Activated CD4-positive, alpha-beta T cell treated with anti-CD3 and anti-CD28 coated beads, Interleukin-2, amount 50 U/mL, for 1 hour (primary cell): ENCODE results near the gene ALAS2.
"Not testable (repeated sequence)": the region's sequence is repeated elsewhere in the genome, so short reads cannot be mapped to it uniquely, and the experiment has no call there.

Source experiments
- DNase-seq: peaks from one replicate; pipeline ENCODE4 v3.0.0-alpha.2; 2020

ALAS2 gene, protein sequence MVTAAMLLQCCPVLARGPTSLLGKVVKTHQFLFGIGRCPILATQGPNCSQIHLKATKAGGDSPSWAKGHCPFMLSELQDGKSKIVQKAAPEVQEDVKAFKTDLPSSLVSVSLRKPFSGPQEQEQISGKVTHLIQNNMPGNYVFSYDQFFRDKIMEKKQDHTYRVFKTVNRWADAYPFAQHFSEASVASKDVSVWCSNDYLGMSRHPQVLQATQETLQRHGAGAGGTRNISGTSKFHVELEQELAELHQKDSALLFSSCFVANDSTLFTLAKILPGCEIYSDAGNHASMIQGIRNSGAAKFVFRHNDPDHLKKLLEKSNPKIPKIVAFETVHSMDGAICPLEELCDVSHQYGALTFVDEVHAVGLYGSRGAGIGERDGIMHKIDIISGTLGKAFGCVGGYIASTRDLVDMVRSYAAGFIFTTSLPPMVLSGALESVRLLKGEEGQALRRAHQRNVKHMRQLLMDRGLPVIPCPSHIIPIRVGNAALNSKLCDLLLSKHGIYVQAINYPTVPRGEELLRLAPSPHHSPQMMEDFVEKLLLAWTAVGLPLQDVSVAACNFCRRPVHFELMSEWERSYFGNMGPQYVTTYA

DNA sequence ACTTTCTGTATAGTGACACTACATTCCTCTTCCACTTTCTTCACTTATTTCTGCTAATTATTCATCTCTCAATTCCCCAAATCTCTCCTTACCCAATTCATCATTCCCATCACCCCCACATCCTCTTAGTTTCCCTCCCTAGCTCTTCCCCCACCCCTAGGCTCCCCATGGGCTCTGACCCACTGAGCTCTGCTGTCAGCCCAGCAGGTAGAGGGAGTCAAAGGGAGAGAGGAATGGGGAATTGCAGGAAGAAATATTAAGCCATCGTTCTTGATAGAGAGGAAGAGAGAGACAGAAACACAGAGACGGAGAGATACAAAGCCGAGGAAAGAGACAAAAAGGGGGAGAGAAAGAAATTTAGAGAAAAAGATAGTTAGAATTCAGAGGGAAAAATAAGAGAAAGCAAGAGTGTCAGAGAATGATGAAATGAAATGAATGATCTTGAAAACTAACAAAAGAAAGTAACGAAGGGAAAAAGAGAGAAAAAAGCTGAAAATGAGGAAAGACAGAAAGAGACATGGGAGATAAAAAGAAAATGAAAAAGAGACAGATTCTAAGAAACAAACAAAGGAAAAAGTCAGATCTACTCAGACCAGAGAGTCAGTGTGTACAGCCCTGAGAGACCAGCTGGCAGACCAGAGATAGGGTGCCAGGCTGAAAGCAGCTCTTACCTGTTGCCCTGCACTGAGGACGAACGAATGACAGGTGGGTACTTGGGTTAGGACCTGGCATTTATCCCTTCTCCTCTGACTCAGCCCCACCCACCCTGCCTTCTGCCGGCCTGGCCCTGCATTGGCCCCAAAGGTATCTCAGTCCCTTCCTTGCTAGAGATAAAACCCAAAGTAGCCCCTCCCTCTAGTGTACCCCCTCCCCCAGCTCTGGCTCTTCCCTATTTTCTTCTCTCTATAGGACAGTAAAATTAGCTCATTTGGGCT lies at the start of gene ALAS2:
TSS of gene ALAS2 (minus strand) at position 707 of the 935 bp plus-strand sequence. CDS start 4,977 bp downstream, outside the sequence.
- DNase-seq, result no peak

DNA sequence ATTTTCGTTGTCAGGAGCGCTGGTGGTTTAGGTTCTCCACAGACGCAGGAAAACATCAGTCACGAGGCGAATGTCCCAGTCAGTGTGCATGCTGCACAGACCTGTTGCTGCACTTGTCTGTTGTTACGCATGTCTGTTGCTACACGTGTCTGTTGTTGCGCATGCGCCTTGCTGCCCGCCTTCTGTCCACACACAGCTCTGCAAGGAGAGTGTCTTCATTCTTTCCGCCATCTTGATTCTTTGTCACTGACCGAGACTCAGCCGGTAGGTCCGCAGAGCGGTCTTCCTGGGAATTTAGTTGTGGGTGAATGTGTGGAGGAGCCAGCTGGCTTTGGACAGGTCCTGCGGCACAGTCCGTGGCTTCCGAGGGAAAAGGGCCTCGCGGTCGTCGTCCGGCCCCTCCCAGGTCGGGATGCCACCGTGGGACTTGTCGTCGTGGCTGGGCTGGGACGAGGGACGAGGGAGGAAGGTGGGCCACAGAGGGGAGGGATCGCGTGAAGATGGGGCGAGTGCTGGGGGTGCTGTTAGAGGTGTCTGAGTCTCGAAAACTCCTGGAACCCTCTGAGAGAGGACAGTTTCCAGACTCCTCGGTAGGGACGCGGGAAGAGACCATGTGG lies 44.2 kb upstream of the ALAS2 start, which contains the start of gene PAGE2B:
TSS of gene PAGE2B (plus strand) at position 180 of the 617 bp plus-strand sequence. CDS start 1,012 bp downstream, outside the sequence.
- DNase-seq, result no peak

DNA sequence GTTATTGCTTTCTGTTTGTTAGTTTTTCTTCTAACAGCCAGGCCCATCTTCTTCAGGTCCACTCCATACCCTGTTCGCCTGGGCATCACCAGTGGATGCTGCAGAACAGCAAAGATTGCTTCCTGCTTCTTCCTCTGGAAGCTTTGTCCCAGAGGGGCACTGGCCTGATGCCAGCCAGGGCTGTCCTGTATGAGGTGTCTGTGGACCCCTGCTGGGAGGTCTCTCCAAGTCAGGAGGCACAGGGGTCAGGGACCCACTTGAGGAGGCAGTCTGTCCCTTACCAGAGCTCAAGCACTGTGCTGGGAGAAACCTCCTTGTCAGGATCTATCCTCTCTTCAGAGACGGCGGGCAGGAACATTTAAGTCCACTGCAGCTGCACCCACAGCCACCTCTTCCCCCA lies 41.5 kb upstream of the ALAS2 start:
- DNase-seq, result no peak

DNA sequence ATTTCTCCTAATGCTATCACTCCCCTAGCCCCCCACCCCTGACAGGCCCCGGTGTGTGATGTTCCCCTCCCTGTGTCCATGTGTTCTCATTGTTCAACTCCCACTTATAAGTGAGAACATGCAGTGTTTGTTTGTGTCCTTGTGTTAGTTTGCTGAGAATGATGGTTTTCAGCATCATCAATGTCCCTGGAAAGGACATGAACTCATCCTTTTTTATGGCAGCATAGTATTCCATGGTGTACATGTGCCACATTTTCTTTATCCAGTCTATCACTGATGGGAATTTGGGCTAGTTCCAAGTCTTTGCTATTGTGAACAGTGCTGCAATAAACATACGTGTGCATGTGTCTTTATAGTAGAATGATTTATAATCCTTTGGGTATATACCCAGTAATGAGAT lies 36.4 kb upstream of the ALAS2 start:
- DNase-seq, result not testable (repeated sequence)

DNA sequence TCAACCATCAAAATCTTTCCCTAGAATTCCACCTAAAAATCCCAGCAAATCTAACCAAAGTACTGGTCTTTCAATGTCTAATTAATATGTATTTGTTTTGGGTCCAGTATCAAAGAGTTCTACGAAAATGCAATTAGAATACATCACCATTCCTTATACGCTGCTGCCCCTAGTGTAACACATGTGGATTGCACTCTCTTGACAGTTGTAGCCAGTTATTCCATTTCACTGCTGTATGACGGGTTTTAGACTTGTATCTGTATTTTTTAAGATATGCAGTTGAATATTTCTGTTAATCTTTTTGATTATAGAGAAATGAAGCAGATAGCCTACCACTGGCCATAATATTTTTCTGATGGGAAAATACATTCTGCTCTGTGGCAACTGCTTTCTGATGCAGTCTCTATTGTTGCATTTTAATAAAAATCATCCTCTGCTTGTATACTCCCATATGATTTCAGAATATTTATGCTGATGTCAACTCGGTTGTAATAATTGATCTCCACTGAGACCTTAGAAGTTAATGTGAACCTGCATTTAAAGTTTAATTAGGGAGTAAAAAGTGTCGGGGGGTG lies 27.0 kb upstream of the ALAS2 start:
- DNase-seq, result peak; percentile 25

DNA sequence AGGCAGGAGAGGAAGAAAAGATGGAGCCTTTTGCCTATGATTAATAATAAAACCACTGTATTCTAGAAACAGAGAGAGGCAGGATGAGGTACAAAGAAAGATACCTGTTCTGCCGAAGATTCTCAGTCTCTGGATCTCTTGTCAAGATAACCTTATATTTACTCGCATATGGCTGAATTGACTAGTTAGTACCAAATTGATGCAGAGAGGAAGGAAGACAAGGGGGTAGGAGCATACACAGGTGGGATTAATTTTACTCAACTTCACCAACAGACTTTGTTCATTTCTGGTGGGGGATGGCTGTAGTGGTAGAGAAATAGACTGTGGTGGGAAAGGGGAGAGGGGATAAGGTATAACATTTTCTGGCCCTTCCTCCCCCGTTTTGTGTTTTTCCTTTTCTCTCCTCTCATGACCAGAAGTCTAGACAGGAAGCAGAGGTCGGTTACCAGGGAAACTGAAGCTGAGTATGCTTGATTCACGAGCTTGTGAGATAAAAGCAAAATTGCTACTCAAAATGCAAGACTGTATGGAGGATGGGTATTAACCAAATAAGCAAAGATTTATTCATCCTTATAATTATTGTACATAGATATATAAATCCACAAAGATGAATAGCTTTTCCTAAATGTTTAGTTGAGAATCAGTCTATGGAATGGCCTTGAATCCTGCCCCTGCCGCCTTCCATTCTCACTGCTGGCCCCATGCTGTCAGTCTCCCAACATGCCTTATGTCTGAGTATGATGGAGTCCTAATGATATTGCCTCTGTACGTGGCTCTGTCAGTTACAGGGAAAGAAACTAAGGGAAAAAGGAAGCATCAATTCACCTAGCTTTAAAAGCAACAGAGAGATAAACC lies 26.3 kb upstream of the ALAS2 start:
- peak; percentile 14 for DNase-seq

DNA sequence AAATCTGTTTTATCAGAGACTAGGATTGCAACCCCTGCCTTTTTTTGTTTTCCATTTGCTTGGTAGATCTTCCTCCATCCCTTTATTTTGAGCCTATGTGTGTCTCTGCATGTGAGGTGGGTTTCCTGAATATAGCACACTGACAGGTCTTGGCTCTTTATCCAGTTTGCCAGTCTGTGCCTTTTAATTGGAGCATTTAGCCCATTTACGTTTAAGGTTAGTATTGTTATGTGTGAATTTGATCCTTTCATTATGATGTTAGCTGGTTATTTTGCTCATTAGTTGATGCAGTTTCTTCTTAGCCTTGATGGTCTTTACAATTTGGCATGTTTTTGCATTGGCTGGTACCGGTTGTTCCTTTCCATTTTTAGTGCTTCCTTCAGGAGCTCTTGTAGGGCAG lies 19.8 kb upstream of the ALAS2 start:
- DNase-seq, result not testable (repeated sequence)

DNA sequence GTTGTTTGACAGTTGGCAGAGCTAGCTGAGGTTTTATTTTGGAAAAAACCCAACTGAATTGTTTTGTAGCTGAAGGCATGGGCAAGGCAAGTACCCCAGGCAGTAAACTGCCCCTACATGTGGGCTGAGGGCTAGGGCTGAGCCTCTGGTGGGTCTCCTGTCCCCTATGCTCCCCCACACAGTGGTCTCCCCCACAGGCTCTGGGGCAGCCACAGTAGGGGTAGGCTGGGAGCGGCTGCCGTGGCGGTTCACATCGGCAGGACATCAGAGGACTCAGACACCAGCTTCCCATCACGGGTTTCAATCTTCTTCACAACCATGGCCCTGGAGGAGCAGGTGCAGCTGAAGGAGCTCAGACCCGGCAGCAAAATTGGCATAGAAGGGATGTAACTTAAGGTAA lies 10.7 kb upstream of the ALAS2 start:
- DNase-seq, result no peak

DNA sequence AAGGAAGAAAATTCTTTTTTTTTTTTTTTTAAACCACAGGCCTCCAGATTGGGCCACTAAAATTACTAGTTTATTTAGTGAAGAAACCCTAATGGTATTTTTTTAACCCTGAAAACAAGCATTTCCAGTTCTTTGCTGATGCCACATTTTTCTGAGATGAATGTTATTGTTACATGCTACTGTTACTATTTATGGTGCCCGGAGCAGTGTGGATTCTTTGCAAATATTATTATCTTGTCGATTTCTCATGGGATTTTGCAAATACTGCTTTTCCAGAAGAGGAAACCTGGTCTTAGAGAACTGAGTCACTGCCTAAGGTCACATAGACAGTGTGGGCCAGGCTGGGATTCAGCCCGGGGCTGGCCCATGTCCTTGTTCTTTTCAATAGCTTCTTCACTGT lies 8.7 kb upstream of the ALAS2 start:
- DNase-seq, result no peak

DNA sequence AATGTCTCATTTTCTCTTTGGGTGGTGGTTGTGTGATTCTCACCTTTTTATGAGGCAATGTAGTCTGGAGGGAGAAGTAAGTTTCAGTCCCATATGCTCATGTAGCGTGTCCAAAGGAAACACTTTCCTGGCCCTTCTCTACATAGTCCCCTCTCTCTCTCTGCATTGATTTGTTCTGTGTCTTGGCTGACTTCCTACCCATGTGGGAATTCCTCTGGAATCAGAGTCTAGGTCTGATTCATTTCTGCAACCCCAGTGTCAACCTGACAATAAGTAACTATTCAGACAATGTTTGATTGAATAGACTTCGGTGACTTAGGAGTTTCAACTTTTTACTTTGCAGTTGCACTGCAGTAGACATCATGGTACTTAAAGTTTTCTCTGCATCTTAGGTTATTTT lies 2.7 kb upstream of the ALAS2 start:
- DNase-seq, result no peak

DNA sequence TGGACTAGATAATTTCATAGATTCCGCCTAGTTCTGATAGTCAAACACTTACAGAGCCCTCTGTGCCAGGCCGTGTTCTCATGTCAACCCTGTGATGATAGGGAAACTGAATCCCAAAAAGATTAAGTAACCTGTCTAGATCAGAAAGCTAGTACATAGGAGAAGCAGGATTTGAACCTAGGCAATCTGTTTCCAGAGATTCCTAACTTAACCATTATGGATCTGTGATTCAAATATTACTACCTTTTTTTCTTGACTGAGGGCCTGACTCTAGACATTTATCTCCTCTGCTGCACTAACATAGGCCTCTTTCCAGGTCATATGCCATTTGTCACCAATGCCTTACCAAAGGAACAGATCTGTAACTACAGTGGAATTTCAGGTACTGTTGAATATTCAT lies 1.5 kb downstream of the ALAS2 start:
- no peak for DNase-seq

DNA sequence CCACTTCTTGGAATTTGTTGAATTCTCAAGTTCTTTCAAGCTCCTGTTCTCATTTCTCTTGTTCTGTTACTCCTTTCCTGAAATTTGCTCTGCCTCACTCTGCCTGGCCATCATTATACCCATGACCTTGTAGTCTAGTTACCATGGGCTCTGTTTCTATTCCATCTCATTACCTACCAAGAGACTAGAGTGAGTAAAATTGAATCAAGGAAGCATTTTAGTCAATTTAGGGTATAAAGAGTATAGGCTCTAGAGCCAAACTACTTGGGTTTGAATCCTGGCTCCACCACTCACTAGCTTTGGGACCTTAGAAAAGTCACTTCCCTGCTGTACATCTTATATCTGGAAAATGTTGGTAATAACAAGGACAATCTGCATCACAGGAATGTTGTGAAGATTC lies 2.2 kb downstream of the ALAS2 start:
- no peak for DNase-seq

DNA sequence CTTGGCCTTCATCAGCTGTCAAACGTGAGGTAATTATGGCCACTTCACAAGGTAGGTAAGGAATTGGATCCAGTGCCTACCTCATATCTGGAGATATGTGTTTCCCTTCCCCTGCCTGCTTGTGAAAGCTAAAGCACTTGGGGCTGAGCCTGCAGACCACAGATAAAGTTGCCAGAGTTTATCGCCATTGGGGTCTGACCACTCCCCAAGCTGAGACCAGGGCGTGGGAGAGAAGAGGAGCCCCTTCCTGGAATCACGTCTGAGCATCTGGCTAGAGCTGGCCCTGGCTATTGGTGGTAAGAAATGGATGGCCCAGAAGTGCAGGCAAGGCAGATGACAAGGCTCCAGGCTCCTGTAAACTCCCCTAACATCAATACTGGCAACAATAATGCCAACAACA lies 2.7 kb downstream of the ALAS2 start:
- DNase-seq, result no peak

DNA sequence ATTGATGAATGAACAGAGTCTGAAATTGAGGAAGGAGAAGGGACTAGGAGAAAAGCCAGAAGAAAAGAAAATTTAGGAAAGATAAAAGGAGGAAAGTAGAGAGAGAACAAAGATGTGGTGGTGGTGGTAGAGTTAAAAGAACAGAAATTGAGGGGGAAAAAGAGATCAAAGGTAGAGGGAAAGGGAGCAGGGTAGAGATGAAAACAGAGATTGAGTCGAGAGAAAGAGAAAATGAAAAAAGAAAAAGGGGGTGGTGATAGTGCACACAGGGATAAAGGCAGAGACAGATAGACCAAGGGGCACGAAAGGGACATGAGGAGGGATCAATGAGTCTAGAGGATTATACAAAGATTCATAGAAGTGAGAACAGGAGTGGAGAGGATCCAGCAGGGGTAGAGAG lies 3.9 kb downstream of the ALAS2 start:
- DNase-seq, result no peak

DNA sequence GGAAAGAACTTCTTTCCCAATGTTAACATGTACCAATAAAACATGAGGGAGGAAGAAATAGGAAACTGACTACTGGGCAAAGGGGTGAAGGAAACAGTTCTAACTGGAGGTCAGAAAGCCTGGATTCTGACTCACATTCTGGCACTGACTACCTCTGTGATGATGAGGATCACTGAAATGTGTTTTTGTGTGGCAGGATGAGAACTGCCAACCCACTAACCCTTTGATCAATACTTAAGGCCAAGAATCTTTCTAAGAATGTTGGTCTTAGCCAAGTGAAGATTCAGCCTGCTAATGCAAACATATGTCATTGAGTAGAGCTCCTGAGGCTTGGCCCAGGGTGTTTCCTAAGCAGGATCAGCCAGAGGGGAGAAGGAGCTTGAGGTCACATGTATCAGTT lies 4.6 kb downstream of the ALAS2 start:
- no peak for DNase-seq

DNA sequence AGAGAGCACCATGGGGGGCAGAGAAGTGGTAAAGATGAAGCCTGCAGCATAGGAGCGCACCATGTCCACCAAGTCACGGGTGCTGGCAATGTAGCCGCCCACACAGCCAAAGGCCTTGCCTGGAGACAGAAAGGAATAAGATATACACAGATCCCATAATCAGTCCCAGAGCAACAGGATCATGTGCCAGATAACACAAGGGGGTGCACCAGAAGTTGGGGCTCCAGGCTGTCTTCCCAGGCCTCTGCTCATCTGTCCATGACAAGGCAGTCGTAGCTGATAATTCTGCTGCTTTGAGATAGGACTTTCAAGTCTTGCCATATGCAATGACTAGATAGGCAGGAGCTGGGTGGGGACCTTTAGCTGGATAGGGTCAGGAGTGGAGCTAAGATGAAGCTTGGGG lies 15.9 kb downstream of the ALAS2 start:
- DNase-seq, result no peak

DNA sequence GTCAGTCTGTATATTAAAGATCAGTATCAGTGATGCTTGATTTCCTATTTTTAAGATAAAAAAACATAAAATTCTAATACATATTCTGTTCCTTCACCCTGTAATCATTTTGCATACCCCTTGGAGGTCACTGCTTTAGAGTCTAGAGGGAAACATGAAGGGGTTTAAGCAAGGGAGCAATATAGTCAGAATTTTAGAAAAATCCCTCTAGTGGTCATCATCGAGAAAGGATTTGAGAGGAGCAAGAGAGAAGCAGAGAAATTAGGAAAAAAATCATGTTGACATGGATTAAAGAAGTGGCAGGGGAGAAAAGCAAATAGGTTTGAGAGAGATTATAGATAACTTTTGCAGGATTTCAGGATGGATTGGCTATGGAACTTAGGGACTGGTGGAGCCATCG lies 19.5 kb downstream of the ALAS2 start:
- no peak for DNase-seq

DNA sequence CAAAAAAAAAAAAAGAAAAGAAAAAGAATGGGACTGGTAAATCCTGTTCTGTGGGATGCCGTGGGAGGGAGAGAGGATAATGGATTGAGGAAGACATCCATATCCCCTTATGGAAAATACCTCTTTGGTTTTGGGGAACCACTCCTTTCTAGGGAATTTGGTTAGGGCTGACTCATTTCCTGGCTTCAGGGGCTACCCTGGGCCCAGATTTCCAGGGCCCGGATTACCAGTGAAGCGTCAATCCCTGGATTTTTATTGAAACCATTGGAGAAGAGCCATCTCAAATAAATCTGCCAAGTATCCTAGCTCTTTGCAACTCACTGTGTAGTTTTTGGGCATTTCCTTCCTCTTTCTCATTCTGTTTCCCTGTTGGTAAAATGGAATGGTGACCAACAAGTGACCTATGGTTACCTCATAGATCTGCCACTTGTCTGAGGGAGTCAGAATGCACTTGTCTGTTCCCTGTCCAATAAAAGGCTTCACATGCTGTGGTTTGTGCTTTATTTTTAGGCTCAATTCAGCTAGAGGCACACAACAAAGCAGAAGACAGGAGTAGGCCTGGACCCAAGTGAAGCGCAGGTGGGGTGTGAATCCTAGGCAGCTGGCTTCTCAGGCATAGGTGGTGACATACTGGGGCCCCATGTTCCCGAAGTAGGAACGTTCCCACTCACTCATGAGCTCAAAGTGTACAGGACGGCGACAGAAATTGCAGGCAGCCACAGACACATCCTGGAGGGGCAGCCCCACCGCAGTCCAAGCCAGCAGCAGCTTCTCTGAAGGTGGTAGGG lies 22.0 kb downstream of the ALAS2 start:
- DNase-seq, result no peak

DNA sequence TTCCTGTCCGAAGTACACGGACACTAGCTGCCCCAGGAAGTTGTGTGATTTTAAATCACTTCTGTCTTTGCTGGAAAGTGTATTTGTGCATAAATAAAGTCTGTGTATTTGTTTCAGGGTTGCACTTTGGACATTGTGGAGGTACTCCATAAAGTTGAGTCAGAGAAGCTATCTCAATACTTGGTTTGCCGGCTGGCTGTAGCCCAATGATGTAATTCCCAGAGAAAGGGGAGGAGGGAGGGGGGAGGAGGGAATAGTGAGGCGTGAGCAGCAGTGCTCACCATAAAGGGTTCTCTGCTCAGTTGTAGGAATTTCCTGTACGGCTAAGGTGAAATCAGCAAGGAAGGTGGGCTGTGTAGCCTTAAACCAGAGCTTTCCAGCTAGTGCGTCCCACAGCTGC lies 23.1 kb downstream of the ALAS2 start:
- DNase-seq, result no peak

DNA sequence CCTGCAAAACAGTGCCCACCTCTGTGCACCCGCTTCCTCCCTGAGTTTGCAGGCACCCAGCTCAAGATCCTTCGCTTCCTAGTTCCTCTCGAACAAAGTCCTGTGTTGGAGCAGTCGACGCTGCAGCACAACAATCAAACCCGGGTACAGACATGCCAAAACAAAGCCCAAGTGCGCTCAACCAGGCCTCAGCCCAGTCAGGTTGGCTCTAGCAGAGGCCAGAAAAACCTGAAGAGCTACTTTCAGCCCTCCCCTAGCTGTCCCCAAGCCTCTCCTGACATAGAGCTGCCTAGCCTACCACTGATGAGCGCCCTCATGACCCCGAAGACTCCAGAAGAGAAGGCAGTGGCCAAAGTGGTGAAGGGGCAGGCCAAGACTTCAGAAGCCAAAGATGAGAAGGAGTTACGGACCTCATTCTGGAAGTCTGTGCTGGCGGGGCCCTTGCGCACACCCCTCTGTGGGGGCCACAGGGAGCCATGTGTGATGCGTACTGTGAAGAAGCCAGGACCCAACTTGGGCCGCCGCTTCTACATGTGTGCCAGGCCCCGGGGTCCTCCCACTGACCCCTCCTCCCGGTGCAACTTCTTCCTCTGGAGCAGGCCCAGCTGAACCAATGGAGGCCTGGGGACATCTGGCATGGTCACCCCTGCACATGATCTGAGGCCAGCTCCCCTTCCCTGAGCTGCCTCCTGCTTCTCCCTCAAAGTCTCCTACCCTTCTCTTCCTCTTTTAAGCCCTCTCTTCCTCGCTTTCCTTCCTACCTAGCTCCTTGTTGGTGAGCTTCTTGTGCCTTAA lies 23.8 kb downstream of the ALAS2 start:
- DNase-seq, result no peak
